Measurements from ENCODE around the gene PRORP.

PRORP gene

DNA sequence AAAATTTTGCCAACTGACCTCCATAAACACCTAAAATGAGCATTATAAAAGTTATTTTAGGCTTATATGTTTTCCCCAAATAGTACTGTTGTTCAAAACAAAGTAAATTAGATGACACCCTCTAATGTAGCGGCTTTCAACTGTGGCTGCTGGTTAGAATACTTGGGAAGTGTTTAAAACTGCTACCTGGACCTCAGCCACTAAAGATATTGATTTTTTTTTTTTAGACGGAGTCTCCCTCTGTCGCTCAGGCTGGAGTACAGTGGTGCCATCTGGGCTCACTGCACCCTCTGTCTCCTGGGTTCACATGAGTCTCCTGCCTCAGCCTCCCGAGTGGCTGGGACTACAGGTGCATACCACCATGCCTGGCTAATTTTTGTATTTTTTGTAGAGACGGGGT lies 16.2 kb downstream of the PRORP start:
- H3K79me2 ChIP-seq (ENCODE audit: control insufficient read depth, insufficient read depth, low read length, poor library complexity) = no peaks in the 10 kb centered on the region

DNA sequence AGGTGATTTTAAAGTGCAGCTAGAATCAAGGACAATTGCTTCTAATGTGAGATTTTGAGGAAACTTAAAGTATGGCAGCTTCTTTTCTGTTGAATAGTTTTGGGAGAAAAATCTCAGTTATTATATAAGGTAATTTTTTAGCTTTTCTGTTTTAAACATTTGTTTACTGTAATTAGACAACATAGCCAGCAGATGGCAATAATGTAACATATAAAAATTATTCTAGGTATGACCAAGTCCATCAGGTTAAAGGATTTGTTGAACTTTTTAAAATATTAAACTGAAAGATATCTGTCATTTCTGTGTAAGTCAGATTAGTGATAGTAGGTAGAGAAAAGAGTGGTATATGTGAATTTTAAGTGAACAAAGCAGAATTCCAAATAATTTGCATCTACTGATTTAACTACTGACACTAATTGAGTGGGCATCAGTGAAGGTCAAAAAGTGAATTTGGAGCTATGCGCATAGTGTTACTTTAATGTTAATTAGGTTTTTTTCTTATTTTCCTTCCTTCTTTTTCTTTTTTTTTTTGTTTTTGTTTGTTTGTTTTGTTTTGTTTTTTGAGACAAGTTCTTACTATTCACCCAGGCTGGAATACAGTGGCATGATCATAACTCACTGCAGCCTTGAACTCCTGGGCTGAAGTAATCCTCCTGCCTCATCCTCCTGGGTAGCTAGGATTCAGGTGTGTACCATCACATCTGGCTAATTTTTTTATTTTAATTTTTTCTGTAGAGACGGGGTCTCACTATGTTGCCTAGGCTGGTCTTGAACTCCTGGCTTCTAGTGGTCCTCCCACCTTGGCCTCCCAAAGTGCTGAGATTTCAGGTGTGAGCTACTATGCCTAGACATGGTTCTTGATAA lies 18.6 kb downstream of the PRORP start:
- no peak overlapping the region for H3K9ac ChIP-seq (ENCODE audit: low read length)
- H3K14ac ChIP-seq (ENCODE audit: low read length) = no peak overlapping the region
- peak in 1 of 2 donors; percentile 75 for DNase-seq
- no peak overlapping the region for H3K4me3 ChIP-seq (ENCODE audit: low read depth, low read length)
- H3K27ac ChIP-seq (ENCODE audit: low read depth, low read length) = no peak overlapping the region
- H3K4ac ChIP-seq (ENCODE audit: low read depth, low read length) = no peak overlapping the region
- H2BK120ac ChIP-seq (ENCODE audit: insufficient read depth, low read length, poor library complexity) = no peak overlapping the region
- H3K27me3 ChIP-seq (ENCODE audit: insufficient read depth, low read length) = no peaks in the 10 kb centered on the region
- no peak overlapping the region for H3K4me2 ChIP-seq (ENCODE audit: low read length)
- H3K36me3 ChIP-seq (ENCODE audit: control insufficient read depth in 1 of 2, insufficient read depth in 2 of 2, low read length in 2 of 2) = peaks cover 0 to 3% of the 10 kb centered on the region in 2 experiments
- no peak overlapping the region for H4K12ac ChIP-seq (ENCODE audit: low read depth, low read length)
- no peak overlapping the region for H4K8ac ChIP-seq (ENCODE audit: low read depth, low read length)
- H3K79me2 ChIP-seq (ENCODE audit: control insufficient read depth, insufficient read depth, low read length, poor library complexity) = no peaks in the 10 kb centered on the region
- H3K4me1 ChIP-seq (ENCODE audit: control insufficient read depth in 1 of 2, insufficient read depth in 2 of 2, low read length in 2 of 2) = no peaks in the 10 kb centered on the region
- WGBS (ENCODE audit: extremely low coverage, insufficient coverage, insufficient read length) = no CpG with 5 or more reads among the region's 2 CpGs
- no peak overlapping the region for H2BK5ac ChIP-seq (ENCODE audit: low read depth, low read length, poor library complexity)
- H3K9me3 ChIP-seq (ENCODE audit: insufficient read depth, low read depth, low read length) = no peaks in the 10 kb centered on the region
- H3K23ac ChIP-seq (ENCODE audit: low read length) = no peak overlapping the region
- no peak overlapping the region for H2BK12ac ChIP-seq (ENCODE audit: low read length)
- no peaks in the 10 kb centered on the region for H3K79me1 ChIP-seq (ENCODE audit: low read length)
- no peak overlapping the region for H2AFZ ChIP-seq (ENCODE audit: insufficient read depth, low read length, poor library complexity)
- no peak overlapping the region for H3K18ac ChIP-seq (ENCODE audit: low read length)
- no peak overlapping the region for H4K91ac ChIP-seq (ENCODE audit: low read depth, low read length)
- no peak overlapping the region for H2AK5ac ChIP-seq (ENCODE audit: low read length)

More for the DNA sequence above, 16.2 kb downstream of the PRORP start:
- Histone ChIP-seq H3K27me3 (ENCODE audit: insufficient read depth, low read length) (no peaks in the 10 kb centered on the region), H2BK120ac (ENCODE audit: insufficient read depth, low read length, poor library complexity) (no peak overlapping the region), H4K8ac (ENCODE audit: low read depth, low read length) (no peak overlapping the region), H3K4me1 (ENCODE audit: control insufficient read depth in 1 of 2, insufficient read depth in 2 of 2, low read length in 2 of 2) (peaks cover 0 to 3% of the 10 kb centered on the region in 2 experiments), H3K4ac (ENCODE audit: low read depth, low read length) (no peak overlapping the region), H3K4me2 (ENCODE audit: low read length) (no peak overlapping the region), H3K18ac (ENCODE audit: low read length) (no peak overlapping the region), H3K9ac (ENCODE audit: low read length) (no peak overlapping the region), H4K91ac (ENCODE audit: low read depth, low read length) (no peak overlapping the region), H2AFZ (ENCODE audit: insufficient read depth, low read length, poor library complexity) (no peak overlapping the region), H4K12ac (ENCODE audit: low read depth, low read length) (no peak overlapping the region), H3K9me3 (ENCODE audit: insufficient read depth, low read depth, low read length) (no peaks in the 10 kb centered on the region), H3K23ac (ENCODE audit: low read length) (no peak overlapping the region), H3K27ac (ENCODE audit: low read depth, low read length) (no peak overlapping the region), H3K79me1 (ENCODE audit: low read length) (no peaks in the 10 kb centered on the region), H2AK5ac (ENCODE audit: low read length) (no peak overlapping the region), H2BK12ac (ENCODE audit: low read length) (no peak overlapping the region), H3K14ac (ENCODE audit: low read length) (no peak overlapping the region), H3K36me3 (ENCODE audit: control insufficient read depth in 1 of 2, insufficient read depth in 2 of 2, low read length in 2 of 2) (peaks cover 0 to 10% of the 10 kb centered on the region in 2 experiments), H3K4me3 (ENCODE audit: low read depth, low read length) (no peak overlapping the region), H2BK5ac (ENCODE audit: low read depth, low read length, poor library complexity) (no peak overlapping the region)
- no peak for DNase-seq
- no CpG with 5 or more reads among the region's 5 CpGs for WGBS (ENCODE audit: extremely low coverage, insufficient coverage, insufficient read length)

DNA sequence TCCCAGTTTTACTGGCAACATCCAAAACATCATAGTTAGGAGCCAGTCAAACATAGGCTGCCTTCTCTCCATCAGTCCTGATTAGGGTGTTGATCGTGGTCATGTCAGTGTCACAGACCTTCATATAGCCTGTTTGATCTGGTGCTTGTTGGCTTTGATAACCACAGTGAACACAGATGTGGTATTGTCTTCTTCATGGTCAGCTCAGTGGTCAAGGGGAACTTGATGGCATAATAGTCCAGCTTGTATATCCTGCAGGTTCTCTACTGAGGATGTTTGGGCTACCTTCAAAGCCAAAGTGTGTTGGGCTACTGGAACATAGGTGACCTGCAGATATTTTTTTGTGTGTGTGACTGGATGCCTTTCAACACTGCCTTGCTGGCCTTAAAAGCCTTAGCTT lies 21.7 kb downstream of the PRORP start:
- no peaks in the 10 kb centered on the region for H3K27me3 ChIP-seq (ENCODE audit: insufficient read depth, low read length)
- no peak for DNase-seq

DNA sequence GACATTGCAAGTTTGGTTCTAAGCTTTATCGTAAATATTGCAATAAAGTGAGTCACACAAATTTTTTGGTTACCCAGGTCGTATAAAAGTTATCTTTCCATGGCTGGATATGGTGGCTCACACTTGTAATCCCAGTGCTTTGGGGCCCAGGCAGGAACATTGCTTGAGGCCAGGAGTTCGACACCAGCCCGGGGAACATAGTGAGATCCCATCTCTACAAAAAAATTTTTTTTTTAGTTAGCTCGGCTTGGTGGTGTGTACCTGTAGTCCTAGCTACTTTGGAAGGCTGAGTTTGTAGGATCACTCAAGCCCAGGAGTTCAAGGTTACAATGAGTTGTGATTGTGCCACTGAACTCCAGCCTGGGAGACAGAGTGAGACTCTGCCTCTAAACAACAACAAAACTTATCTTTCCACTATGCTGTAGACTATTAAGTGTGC lies 24.4 kb downstream of the PRORP start:
- no peak overlapping the region for H2AK5ac ChIP-seq (ENCODE audit: low read length)
- H3K18ac ChIP-seq (ENCODE audit: low read length) = no peak overlapping the region
- no peak overlapping the region for H3K4ac ChIP-seq (ENCODE audit: low read depth, low read length)
- no peak overlapping the region for H2BK12ac ChIP-seq (ENCODE audit: low read length)
- H3K79me1 ChIP-seq (ENCODE audit: low read length) = no peaks in the 10 kb centered on the region
- no peak overlapping the region for H3K14ac ChIP-seq (ENCODE audit: low read length)
- no peaks in the 10 kb centered on the region for H3K4me1 ChIP-seq (ENCODE audit: control insufficient read depth in 1 of 2, insufficient read depth in 2 of 2, low read length in 2 of 2)
- H2BK5ac ChIP-seq (ENCODE audit: low read depth, low read length, poor library complexity) = no peak overlapping the region
- H2BK120ac ChIP-seq (ENCODE audit: insufficient read depth, low read length, poor library complexity) = no peak overlapping the region
- no CpG with 5 or more reads among the region's 5 CpGs for WGBS (ENCODE audit: extremely low coverage, insufficient coverage, insufficient read length)
- H4K91ac ChIP-seq (ENCODE audit: low read depth, low read length) = no peak overlapping the region
- no peak overlapping the region for H4K8ac ChIP-seq (ENCODE audit: low read depth, low read length)
- H3K27me3 ChIP-seq (ENCODE audit: insufficient read depth, low read length) = no peaks in the 10 kb centered on the region
- no peaks in the 10 kb centered on the region for H3K9me3 ChIP-seq (ENCODE audit: insufficient read depth, low read depth, low read length)
- H3K4me3 ChIP-seq (ENCODE audit: low read depth, low read length) = no peak overlapping the region
- no peak overlapping the region for H3K9ac ChIP-seq (ENCODE audit: low read length)
- H3K23ac ChIP-seq (ENCODE audit: low read length) = no peak overlapping the region
- H3K79me2 ChIP-seq (ENCODE audit: control insufficient read depth, insufficient read depth, low read length, poor library complexity) = no peaks in the 10 kb centered on the region
- H2AFZ ChIP-seq (ENCODE audit: insufficient read depth, low read length, poor library complexity) = no peak overlapping the region
- H3K36me3 ChIP-seq (ENCODE audit: control insufficient read depth in 1 of 2, insufficient read depth in 2 of 2, low read length in 2 of 2) = peaks cover 0 to under 1% of the 10 kb centered on the region in 2 experiments
- no peak overlapping the region for H3K4me2 ChIP-seq (ENCODE audit: low read length)
- no peak overlapping the region for H3K27ac ChIP-seq (ENCODE audit: low read depth, low read length)
- H4K12ac ChIP-seq (ENCODE audit: low read depth, low read length) = no peak overlapping the region
- no peak for DNase-seq

More for the DNA sequence above, 21.7 kb downstream of the PRORP start:
- Histone ChIP-seq H3K4me3 (ENCODE audit: low read depth, low read length) (no peak overlapping the region), H3K9ac (ENCODE audit: low read length) (no peak overlapping the region), H4K91ac (ENCODE audit: low read depth, low read length) (no peak overlapping the region), H2BK12ac (ENCODE audit: low read length) (no peak overlapping the region), H2AFZ (ENCODE audit: insufficient read depth, low read length, poor library complexity) (no peak overlapping the region), H3K9me3 (ENCODE audit: insufficient read depth, low read depth, low read length) (no peaks in the 10 kb centered on the region), H2AK5ac (ENCODE audit: low read length) (no peak overlapping the region), H3K4me1 (ENCODE audit: control insufficient read depth in 1 of 2, insufficient read depth in 2 of 2, low read length in 2 of 2) (no peaks in the 10 kb centered on the region), H3K23ac (ENCODE audit: low read length) (no peak overlapping the region), H3K4ac (ENCODE audit: low read depth, low read length) (no peak overlapping the region), H3K18ac (ENCODE audit: low read length) (no peak overlapping the region), H2BK120ac (ENCODE audit: insufficient read depth, low read length, poor library complexity) (no peak overlapping the region), H3K36me3 (ENCODE audit: control insufficient read depth in 1 of 2, insufficient read depth in 2 of 2, low read length in 2 of 2) (peaks cover 0 to 3% of the 10 kb centered on the region in 2 experiments), H2BK5ac (ENCODE audit: low read depth, low read length, poor library complexity) (no peak overlapping the region), H3K79me2 (ENCODE audit: control insufficient read depth, insufficient read depth, low read length, poor library complexity) (no peaks in the 10 kb centered on the region), H3K27ac (ENCODE audit: low read depth, low read length) (no peak overlapping the region), H4K8ac (ENCODE audit: low read depth, low read length) (no peak overlapping the region), H3K14ac (ENCODE audit: low read length) (no peak overlapping the region), H3K4me2 (ENCODE audit: low read length) (no peak overlapping the region), H3K79me1 (ENCODE audit: low read length) (no peaks in the 10 kb centered on the region), H4K12ac (ENCODE audit: low read depth, low read length) (no peak overlapping the region)
- no CpG with 5 or more reads among the region's 1 CpG for WGBS (ENCODE audit: extremely low coverage, insufficient coverage, insufficient read length)

Data from trophoblast cell (in vitro differentiated cells and primary cell).